Right kidney (tissue), 9 donors: ENCODE data around the gene RRP9.
"Not testable (repeated sequence)": the region's sequence is repeated elsewhere in the genome, so short reads cannot be mapped to it uniquely, and the experiment has no call there.

Experiments
- DNase-seq: peaks from one replicate; pipeline ENCODE4 v3.0.0-alpha.2; 2016
- long read RNA-seq, 8 donors: transcript quantifications; one replicate each; lab custom pipeline, GENCODE V29; 2026

RRP9 gene
- long read RNA-seq, donor 1, transcript RRP9-201 (15 exons, 1,578 nt), result major isoform, 7 of 7 reads
- long read RNA-seq, donor 1, partial matches to known transcripts, result 0 of 7 reads
- long read RNA-seq, donor 1, other reads (novel, unspliced or antisense), result 0 of 7 reads
- long read RNA-seq, donor 2, transcript RRP9-201 (15 exons, 1,578 nt), result major isoform, 6 of 6 reads
- long read RNA-seq, donor 2, partial matches to known transcripts, result 0 of 6 reads
- long read RNA-seq, donor 2, other reads (novel, unspliced or antisense), result 0 of 6 reads
- long read RNA-seq, donor 3, partial matches to known transcripts, result 0 of 2 reads
- long read RNA-seq, donor 3, other reads (novel, unspliced or antisense), result 0 of 2 reads
- long read RNA-seq, donor 4, transcript RRP9-201 (15 exons, 1,578 nt), result major isoform, 7 of 7 reads
- long read RNA-seq, donor 4, partial matches to known transcripts, result 0 of 7 reads
- long read RNA-seq, donor 4, other reads (novel, unspliced or antisense), result 0 of 7 reads
- long read RNA-seq, donor 5, transcript RRP9-201 (15 exons, 1,578 nt), result major isoform, 6 of 18 reads
- long read RNA-seq, donor 5, partial matches to known transcripts, result 12 of 18 reads
- long read RNA-seq, donor 5, other reads (novel, unspliced or antisense), result 0 of 18 reads
- long read RNA-seq, donor 6, partial matches to known transcripts, result 0 of 2 reads
- long read RNA-seq, donor 6, other reads (novel, unspliced or antisense), result 0 of 2 reads
- long read RNA-seq, donor 7, partial matches to known transcripts, result 19 of 21 reads
- long read RNA-seq, donor 7, other reads (novel, unspliced or antisense), result 0 of 21 reads
- long read RNA-seq, donor 8, partial matches to known transcripts, result 0 of 2 reads
- long read RNA-seq, donor 8, other reads (novel, unspliced or antisense), result 0 of 2 reads

GRCh38 chr3:51941798-51942602, at the start of gene RRP9, which contains the start of gene PARP3:
Gene RRP9, minus strand, starts transcription at chr3:51941904. Its CDS starts 37 bp downstream, at chr3:51941867.
Gene PARP3, plus strand, starts transcription at chr3:51942363. Its CDS starts 993 bp downstream, at chr3:51943356.
- DNase-seq, result peak; percentile 95

- DNase-seq, result not testable (repeated sequence)
Measured at GRCh38 chr3:51990501-51990971, 48.8 kb upstream of the RRP9 start.

- no peak for DNase-seq
Measured at GRCh38 chr3:51988286-51989146, 46.8 kb upstream of the RRP9 start.

- DNase-seq, result no peak
Measured at GRCh38 chr3:51987568-51987967, 45.9 kb upstream of the RRP9 start.

- DNase-seq, result no peak
Measured at GRCh38 chr3:51986010-51986947, 44.6 kb upstream of the RRP9 start.

GRCh38 chr3:51985063-51985462, 43.4 kb upstream of the RRP9 start:
- DNase-seq, result no peak

GRCh38 chr3:51984269-51984647, 42.6 kb upstream of the RRP9 start:
- no peak for DNase-seq

GRCh38 chr3:51983578-51984268, 42.0 kb upstream of the RRP9 start:
- DNase-seq, result no peak

- peak; percentile 93 for DNase-seq
Measured at GRCh38 chr3:51982838-51983577, 41.3 kb upstream of the RRP9 start, which contains the start of gene ACY1. Gene ACY1, plus strand, starts transcription at chr3:51983535. Its CDS starts 530 bp downstream, at chr3:51984065.

- DNase-seq, result no peak
Measured at GRCh38 chr3:51982352-51982837, 40.7 kb upstream of the RRP9 start.

GRCh38 chr3:51980253-51980652, 38.5 kb upstream of the RRP9 start:
- DNase-seq, result no peak

GRCh38 chr3:51978143-51978502, 36.4 kb upstream of the RRP9 start:
- DNase-seq, result no peak

- DNase-seq, result no peak
Measured at GRCh38 chr3:51977446-51978142, 35.9 kb upstream of the RRP9 start.

GRCh38 chr3:51975852-51976549, 34.3 kb upstream of the RRP9 start:
- peak; percentile 70 for DNase-seq

GRCh38 chr3:51974963-51975851, 33.5 kb upstream of the RRP9 start, which contains the start of gene ABHD14A:
Gene ABHD14A, plus strand, starts transcription at chr3:51975064. Its CDS starts 72 bp downstream, at chr3:51975136.
- peak; percentile 93 for DNase-seq
